ENCODE data around the gene THRB. TPM values are rescaled to one million over a fixed set of nuclear protein-coding genes. Genes with fewer than 3 reads are reported as not detected.

Gene THRB
- total and polyA plus RNA-seq, 9 of the 15 experiments (the other 6 are each of a cell fraction or from before 2014, with no cell fraction given) = 1.7 to 14.9 (median 6.9) TPM

- CTCF ChIA-PET (ENCODE audit: low intra/inter-chr PET ratio) = no interaction called here
- no TSS peak for BruUV-seq (replicated peaks)
- H3K9me1 ChIP-seq (ENCODE audit: control insufficient read depth, insufficient read depth, low read length) = no peaks in the 10 kb centered on the region
- no peak overlapping the region for H3K27ac ChIP-seq (ENCODE audit: extremely low read depth, low read depth, low read length)
- ATAC-seq (peak; percentile 80), FAIRE-seq (peak; percentile 65), DNase-seq (ENCODE audit: extremely low read depth in 1 of 4, low spot score in 3 of 4) (peak in 2 of 4 experiments; percentile 17 to 46)
- intact Hi-C loops (cut with micrococcal nuclease) = no loop called here
- no peaks in the 10 kb centered on the region for H3K79me2 ChIP-seq (ENCODE audit: control insufficient read depth, insufficient read depth, low read length)
- H3K4me2 ChIP-seq (ENCODE audit: insufficient read depth, low read length) = no peak overlapping the region
- peaks cover 0 to 2% of the 10 kb centered on the region in 2 experiments; a peak in 1 of 5 replicates for H3K4me1 ChIP-seq (replicated peaks in 1 of 2; ENCODE audit: control insufficient read depth in 2 of 2, insufficient read depth in 2 of 2, low read length in 2 of 2)
- H4K20me1 ChIP-seq (replicated peaks; ENCODE audit: control insufficient read depth, insufficient read depth, low read length) = no peaks in the 10 kb centered on the region
- no peaks in the 10 kb centered on the region for H3K9me3 ChIP-seq (replicated peaks; ENCODE audit: control insufficient read depth, insufficient read depth, low read depth, low read length)
- no peaks in the 10 kb centered on the region; a peak in 2 of 5 replicates for H3K27me3 ChIP-seq (ENCODE audit: control insufficient read depth in 2 of 2, insufficient read depth in 2 of 2, low read length in 2 of 2)
- no peaks in the 10 kb centered on the region for H3K36me3 ChIP-seq (ENCODE audit: control insufficient read depth, insufficient read depth, low read length)
- POLR2A ChIA-PET = interaction anchor here (0.8 kb wide), 1 partner anchor 8 kb away, joined by 3 read pairs; no protein-coding TSS in a partner anchor
- H3K9ac ChIP-seq (ENCODE audit: insufficient read depth in 1 of 2, low read depth in 2 of 2, low read length in 2 of 2) = no peak overlapping the region
- peak overlapping the region; percentile 41; the same call in 1 of the 2 replicates for H2AFZ ChIP-seq (ENCODE audit: low read depth, low read length)
- in situ Hi-C loops (cut with MboI) = no loop called here
- no peak overlapping the region for H3K4me3 ChIP-seq
- 0% methylated on average over 3 of the region's 3 CpGs for WGBS (ENCODE audit: insufficient coverage, low coverage, missing lambda C conversion rate)
- TF ChIP-seq KLF13 (tag; IDR thresholded peaks at IDR 0.05; ENCODE audit: borderline replicate concordance, low read depth) = no peak
- no peak for TF ChIP-seq CREB1 (IDR thresholded peaks at IDR 0.05)
- TF ChIP-seq CREB1 (CRISPR knock-in tag; IDR thresholded peaks at IDR 0.05) = no peak
- no peak for TF ChIP-seq TFAM (CRISPR knock-in tag; conservative IDR thresholded peaks at IDR 0.05)
- TF ChIP-seq ZNF41 (CRISPR knock-in tag; conservative IDR thresholded peaks at IDR 0.05) = no peak
- TF ChIP-seq, protein P1, sequence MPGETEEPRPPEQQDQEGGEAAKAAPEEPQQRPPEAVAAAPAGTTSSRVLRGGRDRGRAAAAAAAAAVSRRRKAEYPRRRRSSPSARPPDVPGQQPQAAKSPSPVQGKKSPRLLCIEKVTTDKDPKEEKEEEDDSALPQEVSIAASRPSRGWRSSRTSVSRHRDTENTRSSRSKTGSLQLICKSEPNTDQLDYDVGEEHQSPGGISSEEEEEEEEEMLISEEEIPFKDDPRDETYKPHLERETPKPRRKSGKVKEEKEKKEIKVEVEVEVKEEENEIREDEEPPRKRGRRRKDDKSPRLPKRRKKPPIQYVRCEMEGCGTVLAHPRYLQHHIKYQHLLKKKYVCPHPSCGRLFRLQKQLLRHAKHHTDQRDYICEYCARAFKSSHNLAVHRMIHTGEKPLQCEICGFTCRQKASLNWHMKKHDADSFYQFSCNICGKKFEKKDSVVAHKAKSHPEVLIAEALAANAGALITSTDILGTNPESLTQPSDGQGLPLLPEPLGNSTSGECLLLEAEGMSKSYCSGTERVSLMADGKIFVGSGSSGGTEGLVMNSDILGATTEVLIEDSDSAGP (CRISPR knock-in tag; IDR thresholded peaks at IDR 0.05) = no peak
- TF ChIP-seq CBFA2T3 (IDR thresholded peaks at IDR 0.05) = peak; percentile 49
- peak; percentile 60; the same call in 1 of the 2 replicates for TF ChIP-seq ZNF316 (IDR thresholded peaks at IDR 0.05)
- TF ChIP-seq PCBP1 (IDR thresholded peaks at IDR 0.05; ENCODE audit: low read depth, low read length, poor library complexity, severe bottlenecking) = no peak
- no peak for TF ChIP-seq TEAD1 (CRISPR knock-in tag; IDR thresholded peaks at IDR 0.05)
- TF ChIP-seq CEBPB (tag; IDR thresholded peaks at IDR 0.05) = 0 out of 2 replicates have a peak, but pooled peaks have one; percentile 10
Measured at GRCh38 chr3:24067483-24067882, 427.2 kb downstream of the THRB start.

All from K562 (cell line).